Activated B cell treated with CpG ODN at 0.5 μM for 24 hours (primary cell): Measurements from ENCODE around the gene ESR2. TPM values are rescaled to one million over a fixed set of nuclear protein-coding genes. Genes with fewer than 3 reads are reported as not detected.

Experiments
- ATAC-seq: fragments of 200-7000 bp; cut with Tn5 transposase; one replicate; pipeline ENCODE4 v1.10.0; 2021; ENCODE audit warnings: low read depth, mild to moderate bottlenecking, moderate library complexity
- CTCF ChIA-PET: fragments of 350-600 bp; sonication (Branson Sonifier 250); formaldehyde crosslinking; loops from one replicate; lab custom pipeline; 2021; ENCODE audit warnings: antibody characterized with exemption; lab: Charles Lee
- POLR2A ChIA-PET: fragments of 350-600 bp; sonication (Branson Sonifier 250); formaldehyde crosslinking; loops from one replicate; lab custom pipeline; 2021; ENCODE audit warnings: antibody characterized with exemption; lab: Charles Lee
- DNase-seq: peaks from one replicate; pipeline ENCODE4 v3.0.0; 2022
- H3K27ac Mint-ChIP-seq: one replicate; pipeline ENCODE4 v1.8.0; 2020; ENCODE audit warnings: mixed read lengths
- H3K27me3 Mint-ChIP-seq: one replicate; pipeline ENCODE4 v1.8.0; 2021; ENCODE audit warnings: mixed read lengths
- H3K36me3 Mint-ChIP-seq: one replicate; pipeline ENCODE4 v1.8.0; 2021; ENCODE audit warnings: low read depth, mixed read lengths
- H3K4me1 Mint-ChIP-seq: one replicate; pipeline ENCODE4 v1.8.0; 2021; ENCODE audit warnings: mixed read lengths
- H3K4me3 Mint-ChIP-seq: one replicate; pipeline ENCODE4 v1.8.0; 2020; ENCODE audit warnings: mild to moderate bottlenecking, mixed read lengths
- H3K9me3 Mint-ChIP-seq: one replicate; pipeline ENCODE4 v1.8.0; 2020; ENCODE audit warnings: mixed read lengths
- CTCF ChIP-seq: fragments of 200-600 bp; IDR thresholded peaks from one replicate; pipeline ENCODE4 v1.8.0; 2022; ENCODE audit warnings: antibody characterized with exemption, mild to moderate bottlenecking
- intact Hi-C: fragments of 100-400 bp; cut with micrococcal nuclease; formaldehyde crosslinking; loops from one replicate; pipeline ENCODE4 v1.15.1; 2024
- total RNA-seq: library from RNA; stranded (reverse); gene quantifications from 2 replicates; pipeline ENCODE4 v1.2.3, GENCODE V29; 2022

ESR2 gene
- total RNA-seq, 1 donor from 2014 or later = 23.2 TPM

GRCh38 chr14:64289571-64289970, 4.6 kb downstream of the ESR2 start:
- intact Hi-C loops = no loop called here
- ChIA-PET POLR2A (interaction anchor here (0.9 kb wide), 2 partner anchors 54 to 93 kb away, joined by 3 read pairs; no protein-coding TSS in a partner anchor), CTCF (interaction anchor here (1.0 kb wide), 1 partner anchor 15 kb away, joined by 4 read pairs; no protein-coding TSS in a partner anchor)
- Mint-ChIP-seq H3K36me3 (peaks cover 6% of the 10 kb centered on the region), H3K4me1 (peaks cover 21% of the 10 kb centered on the region), H3K4me3 (no peak overlapping the region), H3K27ac (no peak overlapping the region), H3K27me3 (no peaks in the 10 kb centered on the region), H3K9me3 (no peaks in the 10 kb centered on the region)
- DNase-seq = no peak
- no peak for TF ChIP-seq CTCF
- ATAC-seq = no peak

GRCh38 chr14:64281805-64282204, 12.4 kb downstream of the ESR2 start:
- Mint-ChIP-seq H3K9me3 (no peaks in the 10 kb centered on the region), H3K4me3 (no peak overlapping the region)
- intact Hi-C loops = no loop called here

GRCh38 chr14:64279704-64280668, 14.2 kb downstream of the ESR2 start:
- intact Hi-C loops = no loop called here
- CTCF ChIA-PET = no interaction called here
- ATAC-seq = no peak

More at GRCh38 chr14:64281805-64282204, 12.4 kb downstream of the ESR2 start:
- DNase-seq (no peak), ATAC-seq (no peak)
- Mint-ChIP-seq H3K4me1 (peaks cover 10% of the 10 kb centered on the region), H3K36me3 (peaks cover 14% of the 10 kb centered on the region), H3K27me3 (no peaks in the 10 kb centered on the region), H3K27ac (no peak overlapping the region)
- TF ChIP-seq CTCF = no peak
- POLR2A ChIA-PET = no interaction called here
- CTCF ChIA-PET = no interaction called here

GRCh38 chr14:64278458-64278857, 15.7 kb downstream of the ESR2 start:
- ChIA-PET POLR2A (no interaction called here), CTCF (no interaction called here)
- intact Hi-C loops = no loop called here

More at GRCh38 chr14:64279704-64280668, 14.2 kb downstream of the ESR2 start:
- no peak for DNase-seq
- no peaks in the 10 kb centered on the region for H3K9me3 Mint-ChIP-seq
- no peaks in the 10 kb centered on the region for H3K27me3 Mint-ChIP-seq
- H3K27ac Mint-ChIP-seq = no peak overlapping the region
- POLR2A ChIA-PET = no interaction called here
- no peak for TF ChIP-seq CTCF
- H3K4me1 Mint-ChIP-seq = peaks cover 10% of the 10 kb centered on the region
- H3K36me3 Mint-ChIP-seq = peaks cover 17% of the 10 kb centered on the region
- H3K4me3 Mint-ChIP-seq = no peak overlapping the region

More at GRCh38 chr14:64278458-64278857, 15.7 kb downstream of the ESR2 start:
- Mint-ChIP-seq H3K36me3 (peaks cover 17% of the 10 kb centered on the region), H3K27ac (no peak overlapping the region), H3K27me3 (no peaks in the 10 kb centered on the region), H3K9me3 (no peaks in the 10 kb centered on the region), H3K4me1 (peaks cover 10% of the 10 kb centered on the region), H3K4me3 (no peak overlapping the region)
- TF ChIP-seq CTCF = no peak
- ATAC-seq = no peak
- DNase-seq = no peak
